ENCODE results near the gene CCDC182.
A peak's percentile ranks its signal among the peaks of the same experiment; 100 is the strongest.

CCDC182 gene

GRCh38 chr17:57706761-57707160 is 38.3 kb downstream of the CCDC182 start:
- no peak overlapping the region for H3K4me3 ChIP-seq (ENCODE audit: low read length)
- no peak for DNase-seq (ENCODE audit: low read depth)
- TF ChIP-seq CTCF (IDR thresholded peaks at IDR 0.05; ENCODE audit: insufficient read depth, low read depth, low read length, missing control alignments) = no peak

- H3K4me3 ChIP-seq (ENCODE audit: low read length) = no peak overlapping the region
- no peak for TF ChIP-seq CTCF (IDR thresholded peaks at IDR 0.05; ENCODE audit: insufficient read depth, low read depth, low read length, missing control alignments)
- peak; percentile 57 for DNase-seq (ENCODE audit: low read depth)
Measured at GRCh38 chr17:57705921-57706695, 39.0 kb downstream of the CCDC182 start.

- no peak for TF ChIP-seq CTCF (IDR thresholded peaks at IDR 0.05; ENCODE audit: insufficient read depth, low read depth, low read length, missing control alignments)
- DNase-seq (ENCODE audit: low read depth) = no peak
- no peak overlapping the region for H3K4me3 ChIP-seq (ENCODE audit: low read length)
Measured at GRCh38 chr17:57704448-57704847, 40.7 kb downstream of the CCDC182 start.

GRCh38 chr17:57703273-57703672 is 41.8 kb downstream of the CCDC182 start:
- no peak for DNase-seq (ENCODE audit: low read depth)
- no peak overlapping the region for H3K4me3 ChIP-seq (ENCODE audit: low read length)
- no peak for TF ChIP-seq CTCF (IDR thresholded peaks at IDR 0.05; ENCODE audit: insufficient read depth, low read depth, low read length, missing control alignments)

GRCh38 chr17:57701124-57701523 is 44.0 kb downstream of the CCDC182 start:
- DNase-seq (ENCODE audit: low read depth) = no peak
- TF ChIP-seq CTCF (IDR thresholded peaks at IDR 0.05; ENCODE audit: insufficient read depth, low read depth, low read length, missing control alignments) = no peak

GRCh38 chr17:57699751-57700219 is 45.3 kb downstream of the CCDC182 start:
- TF ChIP-seq CTCF (IDR thresholded peaks at IDR 0.05; ENCODE audit: insufficient read depth, low read depth, low read length, missing control alignments) = no peak
- no peak for DNase-seq (ENCODE audit: low read depth)
- no peak overlapping the region for H3K4me3 ChIP-seq (ENCODE audit: low read length)

More at GRCh38 chr17:57701124-57701523, 44.0 kb downstream of the CCDC182 start:
- H3K4me3 ChIP-seq (ENCODE audit: low read length) = no peak overlapping the region
